K562 (cell line): ENCODE measurements around the gene SLC25A45. TPM values are rescaled to one million over a fixed set of nuclear protein-coding genes. Genes with fewer than 3 reads are reported as not detected.

Experiments
- ATF2 ChIP-seq: sonication (generic); formaldehyde crosslinking; IDR thresholded peaks from 2 replicates; pipeline ENCODE4 v1.8.1; 2022; ENCODE audit warnings: missing genetic modification reagents
- HIVEP1 ChIP-seq: fragments of 250-450 bp; sonication (Bioruptor Pico); IDR thresholded peaks from 2 replicates; pipeline ENCODE4 v1.4.0; 2020; ENCODE audit warnings: mild to moderate bottlenecking
- HNRNPLL ChIP-seq: fragments of 200-400 bp; formaldehyde crosslinking; IDR thresholded peaks from 2 replicates; pipeline ENCODE4 v1.6.1; 2017; ENCODE audit warnings: low read length, low read depth, mild to moderate bottlenecking; ENCODE audit not compliant: poor library complexity, severe bottlenecking
- L3MBTL2 ChIP-seq: fragments of 450-650 bp; IDR thresholded peaks from 2 replicates; pipeline ENCODE4 v1.6.1; 2016; ENCODE audit warnings: mild to moderate bottlenecking, moderate library complexity
- MCM2 ChIP-seq: fragments of 450-650 bp; IDR thresholded peaks from 2 replicates; pipeline ENCODE4 v1.6.1; 2017; ENCODE audit warnings: low read depth, mild to moderate bottlenecking
- NR0B1 ChIP-seq: fragments of 450-650 bp; IDR thresholded peaks from one replicate; pipeline ENCODE4 v1.6.1; 2018; ENCODE audit warnings: mild to moderate bottlenecking, moderate library complexity; ENCODE audit not compliant: partially characterized antibody
- RCOR1 ChIP-seq, 2 experiments: IDR thresholded peaks; 2 replicates each; pipeline ENCODE4 v1.6.1; 2012; ENCODE audit warnings: low read depth in 2 of 2, low read length in 2 of 2, borderline replicate concordance in 1 of 2, improper control_type of control experiment in 1 of 2
- ZNF282 ChIP-seq: sonication (generic); formaldehyde crosslinking; IDR thresholded peaks from 2 replicates; pipeline ENCODE4 v1.8.1; 2023; ENCODE audit warnings: missing genetic modification reagents
- ZNF740 ChIP-seq, 3 experiments: fragments of 200-800 bp in 1 of 3; sonication (Bioruptor generic) in 1 of 3; sonication (generic) in 1 of 3; formaldehyde crosslinking in 1 of 3; IDR thresholded peaks; 2 replicates each; pipeline versions ENCODE4 v1.6.1 to v1.8.0; 2016 to 2022; ENCODE audit warnings: mild to moderate bottlenecking in 2 of 3, missing compliant biosample characterization in 2 of 3, missing genetic modification characterization in 2 of 3, missing genetic modification reagents in 1 of 3
- ZSCAN32 ChIP-seq: fragments of 450-650 bp; formaldehyde crosslinking; IDR thresholded peaks from 2 replicates; pipeline ENCODE4 v1.4.0; 2020; ENCODE audit warnings: mild to moderate bottlenecking, moderate library complexity
- polyA plus RNA-seq, 8 experiments: library from polyadenylated mRNA; depleted of rRNA in 4 of 8; stranded (reverse) in 5 of 8; unstranded in 3 of 8; fragments of >200 nt; fragmentation: Nextera tagmentation in 2 of 8; fragmentation: Illumina TruSeq in 1 of 8; extraction: Ambion mirVana in 2 of 8; extraction: Trizol in 1 of 8; gene quantifications; 2 replicates each; pipeline versions ENCODE4 v1.2.1 to v1.2.3, GENCODE V29; 2011 to 2014; ENCODE audit warnings: inconsistent platforms in 1 of 8, missing spikeins in 1 of 8
- total RNA-seq, 7 experiments: library from RNA; depleted of rRNA in 6 of 7; stranded (reverse); fragments of >200 nt in 6 of 7; fragmentation: Illumina TruSeq in 2 of 7; extraction: Trizol in 2 of 7; gene quantifications; 2 replicates each; pipeline versions ENCODE4 v1.2.1 to v1.2.3, GENCODE V29; 2011 to 2021; ENCODE audit warnings: low replicate concordance in 1 of 7
- TF ChIP-seq, protein P1 (sequence below): fragments of 250-450 bp; sonication (Bioruptor Pico); IDR thresholded peaks from 2 replicates; pipeline ENCODE4 v1.8.0; 2022; ENCODE audit warnings: moderate library complexity, mild to moderate bottlenecking, inconsistent platforms
- TF ChIP-seq, protein P2 (sequence below): sonication (generic); formaldehyde crosslinking; IDR thresholded peaks from 2 replicates; pipeline ENCODE4 v1.8.0; 2022; ENCODE audit warnings: missing genetic modification reagents, mild to moderate bottlenecking, borderline replicate concordance
- TF ChIP-seq, protein P3 (sequence below), 2 experiments: fragments of 200-800 bp in 1 of 2; sonication (Bioruptor generic) in 1 of 2; sonication (generic) in 1 of 2; formaldehyde crosslinking in 1 of 2; IDR thresholded peaks in 1 of 2; conservative IDR thresholded peaks in 1 of 2; 2 replicates each; pipeline versions ENCODE4 v1.5.0 to v1.6.1; 2016 to 2020; ENCODE audit warnings: missing compliant biosample characterization in 1 of 2, missing genetic modification characterization in 1 of 2, missing genetic modification reagents in 1 of 2

Gene SLC25A45
- total and polyA plus RNA-seq, 9 of the 15 experiments (the other 6 are each of a cell fraction or from before 2014, with no cell fraction given), result 0.15 to 2.3 (median 0.68) TPM

GRCh38 chr11:65422633-65423515 is 40.4 kb upstream of the SLC25A45 start, which contains the start of gene NEAT1 (continued):
- peak; percentile 84 for TF ChIP-seq HNRNPLL
- TF ChIP-seq, protein P1, sequence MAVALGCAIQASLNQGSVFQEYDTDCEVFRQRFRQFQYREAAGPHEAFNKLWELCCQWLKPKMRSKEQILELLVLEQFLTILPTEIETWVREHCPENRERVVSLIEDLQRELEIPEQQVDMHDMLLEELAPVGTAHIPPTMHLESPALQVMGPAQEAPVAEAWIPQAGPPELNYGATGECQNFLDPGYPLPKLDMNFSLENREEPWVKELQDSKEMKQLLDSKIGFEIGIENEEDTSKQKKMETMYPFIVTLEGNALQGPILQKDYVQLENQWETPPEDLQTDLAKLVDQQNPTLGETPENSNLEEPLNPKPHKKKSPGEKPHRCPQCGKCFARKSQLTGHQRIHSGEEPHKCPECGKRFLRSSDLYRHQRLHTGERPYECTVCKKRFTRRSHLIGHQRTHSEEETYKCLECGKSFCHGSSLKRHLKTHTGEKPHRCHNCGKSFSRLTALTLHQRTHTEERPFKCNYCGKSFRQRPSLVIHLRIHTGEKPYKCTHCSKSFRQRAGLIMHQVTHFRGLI (CRISPR knock-in tag), result peak; percentile 83
- no peak for TF ChIP-seq MCM2
- TF ChIP-seq NR0B1, result no peak
- no peak for TF ChIP-seq L3MBTL2
- peak; percentile 9 to 78; a peak in 3 of 4 replicates for TF ChIP-seq RCOR1 (IDR thresholded peaks at IDR 0.05; ENCODE audit: borderline replicate concordance in 1 of 2, low read depth in 2 of 2, low read length in 2 of 2)
- TF ChIP-seq, protein P2, sequence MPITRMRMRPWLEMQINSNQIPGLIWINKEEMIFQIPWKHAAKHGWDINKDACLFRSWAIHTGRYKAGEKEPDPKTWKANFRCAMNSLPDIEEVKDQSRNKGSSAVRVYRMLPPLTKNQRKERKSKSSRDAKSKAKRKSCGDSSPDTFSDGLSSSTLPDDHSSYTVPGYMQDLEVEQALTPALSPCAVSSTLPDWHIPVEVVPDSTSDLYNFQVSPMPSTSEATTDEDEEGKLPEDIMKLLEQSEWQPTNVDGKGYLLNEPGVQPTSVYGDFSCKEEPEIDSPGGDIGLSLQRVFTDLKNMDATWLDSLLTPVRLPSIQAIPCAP, result peak; percentile 71; the same call in 1 of the 2 replicates
- TF ChIP-seq ATF2 (CRISPR knock-in tag), result no peak
- peak; percentile 100 for TF ChIP-seq ZSCAN32 (CRISPR knock-in tag)
- peak; percentile 93 for TF ChIP-seq ZNF740 (CRISPR knock-in tag; IDR thresholded peaks at IDR 0.05)
- TF ChIP-seq ZNF740 (tag; IDR thresholded peaks at IDR 0.05), result peak in 1 of 2 experiments; percentile 86; a peak in 1 of 4 replicates
- TF ChIP-seq, protein P3, sequence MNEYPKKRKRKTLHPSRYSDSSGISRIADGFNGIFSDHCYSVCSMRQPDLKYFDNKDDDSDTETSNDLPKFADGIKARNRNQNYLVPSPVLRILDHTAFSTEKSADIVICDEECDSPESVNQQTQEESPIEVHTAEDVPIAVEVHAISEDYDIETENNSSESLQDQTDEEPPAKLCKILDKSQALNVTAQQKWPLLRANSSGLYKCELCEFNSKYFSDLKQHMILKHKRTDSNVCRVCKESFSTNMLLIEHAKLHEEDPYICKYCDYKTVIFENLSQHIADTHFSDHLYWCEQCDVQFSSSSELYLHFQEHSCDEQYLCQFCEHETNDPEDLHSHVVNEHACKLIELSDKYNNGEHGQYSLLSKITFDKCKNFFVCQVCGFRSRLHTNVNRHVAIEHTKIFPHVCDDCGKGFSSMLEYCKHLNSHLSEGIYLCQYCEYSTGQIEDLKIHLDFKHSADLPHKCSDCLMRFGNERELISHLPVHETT (CRISPR knock-in tag; conservative IDR thresholded peaks at IDR 0.05 in 1 of 2, IDR thresholded peaks at IDR 0.05 in 1 of 2), result 0 out of 4 replicates have a peak, but pooled peaks of 1 of the 2 experiments have one; percentile 9
- TF ChIP-seq ZNF282 (CRISPR knock-in tag), result 0 out of 2 replicates have a peak, but pooled peaks have one; percentile 25
- peak; percentile 96 for TF ChIP-seq HIVEP1 (CRISPR knock-in tag)
